ENCODE measurements around the gene ITGA2.

Gene ITGA2

GRCh38 chr5:53066088-53066487, 76.9 kb downstream of the ITGA2 start:
- no peak for ATAC-seq

- ATAC-seq = no peak
Observed at GRCh38 chr5:53067641-53068040, 78.5 kb downstream of the ITGA2 start.

GRCh38 chr5:53068291-53068836, 79.2 kb downstream of the ITGA2 start:
- no peak for ATAC-seq

GRCh38 chr5:53069626-53070025, 80.5 kb downstream of the ITGA2 start:
- peak; percentile 95 to 98 for ATAC-seq

- no peak for ATAC-seq
Observed at GRCh38 chr5:53071298-53071697, 82.1 kb downstream of the ITGA2 start.

GRCh38 chr5:53071738-53072137, 82.6 kb downstream of the ITGA2 start:
- no peak for ATAC-seq

- no peak for ATAC-seq
Observed at GRCh38 chr5:53073348-53073747, 84.2 kb downstream of the ITGA2 start.

- no peak for ATAC-seq
Observed at GRCh38 chr5:53076014-53076583, 86.9 kb downstream of the ITGA2 start.

GRCh38 chr5:53080271-53080670, 91.1 kb downstream of the ITGA2 start:
- ATAC-seq = no peak

GRCh38 chr5:53083927-53084326, 94.8 kb downstream of the ITGA2 start:
- no peak for ATAC-seq

- ATAC-seq = no peak
Observed at GRCh38 chr5:53084546-53085255, 95.5 kb downstream of the ITGA2 start.

- no peak for ATAC-seq
Observed at GRCh38 chr5:53087171-53087570, 98.0 kb downstream of the ITGA2 start.

GRCh38 chr5:53087621-53088121, 98.5 kb downstream of the ITGA2 start:
- ATAC-seq = no peak

- peak; percentile 41 to 53 for ATAC-seq
Observed at GRCh38 chr5:53089481-53089991, 100.4 kb downstream of the ITGA2 start.

GRCh38 chr5:53090229-53090628, 101.1 kb downstream of the ITGA2 start:
- no peak for ATAC-seq

- ATAC-seq = no peak
Observed at GRCh38 chr5:53091289-53091688, 102.1 kb downstream of the ITGA2 start.

GRCh38 chr5:53092242-53092641, 103.1 kb downstream of the ITGA2 start:
- ATAC-seq = no peak

GRCh38 chr5:53095217-53095616, 106.1 kb downstream of the ITGA2 start:
- no peak for ATAC-seq

GRCh38 chr5:53095931-53096525, 106.9 kb downstream of the ITGA2 start:
- peak; percentile 48 to 65 for ATAC-seq

- no peak for ATAC-seq
Observed at GRCh38 chr5:53099546-53099945, 110.4 kb downstream of the ITGA2 start.

- ATAC-seq = no peak
Observed at GRCh38 chr5:53100606-53101005, 111.5 kb downstream of the ITGA2 start.

- ATAC-seq = no peak
Observed at GRCh38 chr5:53105611-53106300, 116.6 kb downstream of the ITGA2 start.

- no peak for ATAC-seq
Observed at GRCh38 chr5:53109056-53109442, 119.9 kb downstream of the ITGA2 start.

Data from activated CD4-positive, CD25-positive, alpha-beta regulatory T cell treated with anti-CD3 and anti-CD28 coated beads, Interleukin-2, amount 50 U/mL, for 24 hours (primary cell).